Stimulated activated naive CD8-positive, alpha-beta T cell treated with anti-CD3 and anti-CD28 coated beads, Interleukin-15, Interleukin-2, amounts not matched to agents 100 ng/mL and 50 ng/mL, for 24 hours (primary cell): Measurements from ENCODE around the gene KIAA0319L.

Experiments
- H3K27ac Mint-ChIP-seq: one replicate; pipeline ENCODE4 v1.8.0; 2021; ENCODE audit warnings: mild to moderate bottlenecking, mixed read lengths
- H3K27me3 Mint-ChIP-seq: one replicate; pipeline ENCODE4 v1.8.0; 2021; ENCODE audit warnings: mixed read lengths
- H3K36me3 Mint-ChIP-seq: one replicate; pipeline ENCODE4 v1.8.0; 2021; ENCODE audit warnings: low read depth, mixed read lengths
- H3K4me1 Mint-ChIP-seq: one replicate; pipeline ENCODE4 v1.8.0; 2021; ENCODE audit warnings: low read depth, mixed read lengths
- H3K4me3 Mint-ChIP-seq: one replicate; pipeline ENCODE4 v1.8.0; 2021; ENCODE audit warnings: mild to moderate bottlenecking, mixed read lengths
- H3K9me3 Mint-ChIP-seq: one replicate; pipeline ENCODE4 v1.8.0; 2021; ENCODE audit warnings: mixed read lengths

Gene KIAA0319L

DNA sequence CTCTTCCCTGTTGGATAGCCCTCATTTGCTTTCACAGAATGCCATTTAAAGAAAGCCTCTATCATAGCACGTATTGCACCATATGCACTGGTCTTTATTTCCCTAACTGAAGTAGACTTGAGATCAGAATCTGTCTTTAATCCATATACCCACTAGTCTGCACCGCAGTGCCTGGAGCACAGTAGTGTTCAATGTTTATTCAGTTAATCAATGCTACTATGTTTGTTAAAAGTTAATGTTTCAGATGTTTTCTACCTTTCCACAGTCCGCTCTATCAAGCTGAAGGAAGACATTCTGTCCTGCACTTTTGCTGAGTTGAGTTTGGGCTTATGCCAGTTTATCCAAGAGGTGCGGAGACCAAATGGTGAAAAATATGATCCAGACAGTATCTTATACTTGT is 149.5 kb downstream of the KIAA0319L start:
- no peak overlapping the region for H3K4me3 Mint-ChIP-seq
- H3K36me3 Mint-ChIP-seq: peaks cover 62% of the 10 kb centered on the region
- H3K27ac Mint-ChIP-seq: no peak overlapping the region
- no peaks in the 10 kb centered on the region for H3K9me3 Mint-ChIP-seq
- no peaks in the 10 kb centered on the region for H3K4me1 Mint-ChIP-seq
- H3K27me3 Mint-ChIP-seq: no peaks in the 10 kb centered on the region

GRCh38 chr1:35406103-35406502 is 151.1 kb downstream of the KIAA0319L start:
- H3K36me3 Mint-ChIP-seq: peaks cover 61% of the 10 kb centered on the region
- no peak overlapping the region for H3K4me3 Mint-ChIP-seq
- H3K4me1 Mint-ChIP-seq: no peaks in the 10 kb centered on the region
- no peaks in the 10 kb centered on the region for H3K27me3 Mint-ChIP-seq
- no peak overlapping the region for H3K27ac Mint-ChIP-seq
- no peaks in the 10 kb centered on the region for H3K9me3 Mint-ChIP-seq

DNA sequence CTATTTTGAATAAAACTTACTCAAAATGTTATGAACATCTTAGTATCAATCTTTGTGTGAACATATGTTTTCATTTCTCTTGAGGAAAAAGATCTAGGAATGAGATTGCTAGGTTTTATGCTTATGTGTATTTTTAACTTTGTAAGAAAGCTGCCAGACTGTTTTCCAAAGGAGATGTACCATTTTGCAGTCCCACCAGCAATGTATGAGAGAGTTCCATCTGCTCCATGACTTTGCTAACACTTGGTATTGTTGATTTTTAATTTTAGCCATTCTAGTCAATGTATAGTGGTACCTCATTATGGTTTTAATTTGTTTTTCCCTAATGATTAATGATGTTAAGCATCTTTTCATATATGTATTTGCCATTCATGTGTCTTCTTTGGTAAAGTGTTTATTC is 156.2 kb downstream of the KIAA0319L start:
- H3K27me3 Mint-ChIP-seq: no peaks in the 10 kb centered on the region
- H3K9me3 Mint-ChIP-seq: no peaks in the 10 kb centered on the region
- H3K36me3 Mint-ChIP-seq: peaks cover 56% of the 10 kb centered on the region
- H3K4me1 Mint-ChIP-seq: peaks cover 13% of the 10 kb centered on the region
- H3K4me3 Mint-ChIP-seq: no peak overlapping the region
- H3K27ac Mint-ChIP-seq: peak overlapping the region; percentile 23

GRCh38 chr1:35398739-35399138 is 158.5 kb downstream of the KIAA0319L start:
- Mint-ChIP-seq H3K4me1 (peaks cover 13% of the 10 kb centered on the region), H3K27me3 (no peaks in the 10 kb centered on the region), H3K36me3 (peaks cover 53% of the 10 kb centered on the region), H3K9me3 (no peaks in the 10 kb centered on the region), H3K27ac (peak overlapping the region; percentile 22), H3K4me3 (no peak overlapping the region)

GRCh38 chr1:35394386-35394785 is 162.8 kb downstream of the KIAA0319L start:
- Mint-ChIP-seq H3K4me1 (peaks cover 8% of the 10 kb centered on the region), H3K27ac (no peak overlapping the region), H3K36me3 (peaks cover 42% of the 10 kb centered on the region), H3K27me3 (no peaks in the 10 kb centered on the region), H3K9me3 (no peaks in the 10 kb centered on the region), H3K4me3 (no peak overlapping the region)

DNA sequence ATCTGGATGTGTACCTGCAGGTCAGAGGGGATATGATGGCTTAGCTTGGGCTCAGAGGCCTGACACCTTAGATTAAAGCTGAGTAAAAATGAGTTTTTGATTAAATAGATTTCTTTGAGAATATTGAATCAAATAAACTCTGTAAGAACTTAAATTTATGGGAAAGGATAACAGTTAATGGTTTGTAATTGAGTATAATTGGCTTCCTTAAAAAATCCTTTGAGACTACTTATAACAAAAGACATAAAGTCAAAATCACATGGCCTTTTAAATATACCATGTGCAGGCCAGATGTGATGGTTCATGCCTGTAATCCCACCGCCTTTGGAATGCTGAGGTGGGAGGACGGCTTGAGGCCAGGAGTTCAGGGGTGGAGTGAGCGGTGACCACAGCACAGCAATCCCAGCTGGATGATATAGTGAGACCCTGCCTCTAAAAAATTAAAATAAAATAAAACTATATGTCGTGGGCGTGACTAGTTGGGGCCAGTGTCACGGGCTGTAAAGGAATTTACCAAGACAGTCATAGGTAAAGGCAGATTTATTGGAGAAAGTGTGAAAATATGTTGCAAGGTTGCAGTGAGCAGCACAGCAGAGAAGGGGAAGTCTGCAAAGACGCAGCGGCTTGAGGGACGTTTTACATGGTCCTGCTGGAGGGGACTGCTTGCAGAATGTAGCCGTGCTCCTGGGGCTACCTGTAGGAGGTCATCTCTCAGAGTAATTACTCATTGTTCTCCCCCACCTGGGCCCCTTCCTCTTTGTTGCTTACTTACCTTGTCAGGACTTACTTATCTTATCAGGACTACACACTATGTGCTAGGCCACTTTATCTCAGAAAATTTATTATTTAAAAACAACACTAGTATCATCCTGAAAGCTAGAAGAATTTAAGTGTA is 166.4 kb downstream of the KIAA0319L start:
- H3K36me3 Mint-ChIP-seq: peaks cover 43% of the 10 kb centered on the region
- H3K4me3 Mint-ChIP-seq: no peak overlapping the region
- no peaks in the 10 kb centered on the region for H3K4me1 Mint-ChIP-seq
- H3K9me3 Mint-ChIP-seq: no peaks in the 10 kb centered on the region
- H3K27me3 Mint-ChIP-seq: no peaks in the 10 kb centered on the region
- no peak overlapping the region for H3K27ac Mint-ChIP-seq

- no peaks in the 10 kb centered on the region for H3K27me3 Mint-ChIP-seq
- H3K9me3 Mint-ChIP-seq: no peaks in the 10 kb centered on the region
- no peak overlapping the region for H3K27ac Mint-ChIP-seq
- H3K4me1 Mint-ChIP-seq: no peaks in the 10 kb centered on the region
- H3K4me3 Mint-ChIP-seq: no peak overlapping the region
- peaks cover 32% of the 10 kb centered on the region for H3K36me3 Mint-ChIP-seq
Observed at GRCh38 chr1:35386959-35387358, 170.2 kb downstream of the KIAA0319L start.

- Mint-ChIP-seq H3K9me3 (no peaks in the 10 kb centered on the region), H3K27ac (no peak overlapping the region), H3K4me1 (no peaks in the 10 kb centered on the region), H3K36me3 (peaks cover 32% of the 10 kb centered on the region), H3K4me3 (no peak overlapping the region), H3K27me3 (no peaks in the 10 kb centered on the region)
Observed at GRCh38 chr1:35386290-35386689, 170.9 kb downstream of the KIAA0319L start.
